Measurements from ENCODE around the gene ARHGAP10.

- TF ChIP-seq, protein P1, sequence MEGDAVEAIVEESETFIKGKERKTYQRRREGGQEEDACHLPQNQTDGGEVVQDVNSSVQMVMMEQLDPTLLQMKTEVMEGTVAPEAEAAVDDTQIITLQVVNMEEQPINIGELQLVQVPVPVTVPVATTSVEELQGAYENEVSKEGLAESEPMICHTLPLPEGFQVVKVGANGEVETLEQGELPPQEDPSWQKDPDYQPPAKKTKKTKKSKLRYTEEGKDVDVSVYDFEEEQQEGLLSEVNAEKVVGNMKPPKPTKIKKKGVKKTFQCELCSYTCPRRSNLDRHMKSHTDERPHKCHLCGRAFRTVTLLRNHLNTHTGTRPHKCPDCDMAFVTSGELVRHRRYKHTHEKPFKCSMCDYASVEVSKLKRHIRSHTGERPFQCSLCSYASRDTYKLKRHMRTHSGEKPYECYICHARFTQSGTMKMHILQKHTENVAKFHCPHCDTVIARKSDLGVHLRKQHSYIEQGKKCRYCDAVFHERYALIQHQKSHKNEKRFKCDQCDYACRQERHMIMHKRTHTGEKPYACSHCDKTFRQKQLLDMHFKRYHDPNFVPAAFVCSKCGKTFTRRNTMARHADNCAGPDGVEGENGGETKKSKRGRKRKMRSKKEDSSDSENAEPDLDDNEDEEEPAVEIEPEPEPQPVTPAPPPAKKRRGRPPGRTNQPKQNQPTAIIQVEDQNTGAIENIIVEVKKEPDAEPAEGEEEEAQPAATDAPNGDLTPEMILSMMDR (IDR thresholded peaks at IDR 0.05): no peak
- no peak for TF ChIP-seq POLR2A (IDR thresholded peaks at IDR 0.05)
These were observed 208.3 kb downstream of the ARHGAP10 start for GRCh38 chr4:147940171-147940570.

Measured in right lobe of liver (tissue), 4 donors.